Bronchial epithelial cell (primary cell): Measurements from ENCODE around the gene GNG8. TPM values are rescaled to one million over a fixed set of nuclear protein-coding genes. Genes with fewer than 3 reads are reported as not detected.

Experiments
- DNase-seq: peaks from one replicate; pipeline ENCODE4 v3.0.0-alpha.2; 2010; ENCODE audit warnings: low read depth
- FAIRE-seq: peaks from 2 replicates; lab custom pipeline; 2011; peaks lifted over from hg19 to GRCh38; lab: Jason Lieb, UNC
- H3K27me3 ChIP-seq: 2 replicates; pipeline ENCODE4 v1.5.1; 2011; ENCODE audit warnings: low read length; ENCODE audit not compliant: control insufficient read depth, insufficient read depth
- H3K36me3 ChIP-seq: 2 replicates; pipeline ENCODE4 v1.5.1; 2011; ENCODE audit warnings: low read length; ENCODE audit not compliant: control insufficient read depth, insufficient read depth
- H3K4me3 ChIP-seq: 2 replicates; pipeline ENCODE4 v1.5.1; 2011; ENCODE audit warnings: mild to moderate bottlenecking, low read depth, low read length, control low read depth
- CTCF ChIP-seq: IDR thresholded peaks from 2 replicates; pipeline ENCODE4 v1.5.1; 2011; ENCODE audit warnings: mild to moderate bottlenecking, moderate library complexity, low read length, control low read depth, inconsistent platforms; ENCODE audit not compliant: insufficient read depth, severe bottlenecking
- total RNA-seq: library from RNA; depleted of rRNA; stranded (reverse); fragments of >200 nt; gene quantifications from 2 replicates; pipeline ENCODE4 v1.2.1, GENCODE V29; 2014

GNG8 gene
- total RNA-seq, 1 donor from 2014 or later, result not detected

- DNase-seq, result no peak
- H3K27me3 ChIP-seq, result no peaks in the 10 kb centered on the region
- H3K4me3 ChIP-seq, result no peak overlapping the region
- TF ChIP-seq CTCF, result no peak
- H3K36me3 ChIP-seq, result no peaks in the 10 kb centered on the region
- no peak for FAIRE-seq
Measured at GRCh38 chr19:46598372-46598917, 37.6 kb downstream of the GNG8 start.

GRCh38 chr19:46596008-46596407 is 40.0 kb downstream of the GNG8 start:
- H3K36me3 ChIP-seq, result no peaks in the 10 kb centered on the region
- FAIRE-seq (no peak), DNase-seq (no peak)
- no peaks in the 10 kb centered on the region for H3K27me3 ChIP-seq
- no peak overlapping the region for H3K4me3 ChIP-seq
- no peak for TF ChIP-seq CTCF

GRCh38 chr19:46591870-46592269 is 44.1 kb downstream of the GNG8 start:
- Histone ChIP-seq H3K27me3 (no peaks in the 10 kb centered on the region), H3K4me3 (no peak overlapping the region), H3K36me3 (no peaks in the 10 kb centered on the region)
- no peak for DNase-seq
- TF ChIP-seq CTCF, result no peak
- no peak for FAIRE-seq

- FAIRE-seq (no peak), DNase-seq (no peak)
- no peak for TF ChIP-seq CTCF
- Histone ChIP-seq H3K4me3 (no peak overlapping the region), H3K27me3 (no peaks in the 10 kb centered on the region), H3K36me3 (no peaks in the 10 kb centered on the region)
Measured at GRCh38 chr19:46591254-46591653, 44.7 kb downstream of the GNG8 start.

- TF ChIP-seq CTCF, result no peak
- H3K4me3 ChIP-seq, result no peak overlapping the region
- H3K36me3 ChIP-seq, result no peaks in the 10 kb centered on the region
- no peak for DNase-seq
- H3K27me3 ChIP-seq, result no peaks in the 10 kb centered on the region
- no peak for FAIRE-seq
Measured at GRCh38 chr19:46587861-46588260, 48.1 kb downstream of the GNG8 start.

GRCh38 chr19:46586294-46586693 is 49.7 kb downstream of the GNG8 start:
- no peak for FAIRE-seq

More at GRCh38 chr19:46586294-46586693, 49.7 kb downstream of the GNG8 start:
- no peaks in the 10 kb centered on the region for H3K36me3 ChIP-seq
- no peaks in the 10 kb centered on the region for H3K27me3 ChIP-seq
- no peak for TF ChIP-seq CTCF
- peak; percentile 5 for DNase-seq
- H3K4me3 ChIP-seq, result no peak overlapping the region
